Mammary epithelial cell (primary cell): Measurements from ENCODE around the gene BCAS3.

Source experiments
- EZH2 ChIP-seq: IDR thresholded peaks from 2 replicates; pipeline ENCODE4 v1.6.1; 2012; ENCODE audit warnings: low read length, inconsistent platforms, borderline replicate concordance
- TF ChIP-seq, protein P1 (sequence below), 2 donors: IDR thresholded peaks in 1 of 2; conservative IDR thresholded peaks in 1 of 2; 2 replicates each; pipeline ENCODE4 v1.5.1; 2011 to 2012; ENCODE audit warnings: inconsistent platforms in 2 of 2, low read length in 2 of 2, mild to moderate bottlenecking in 2 of 2, control low read depth in 1 of 2, low read depth in 1 of 2; ENCODE audit not compliant: insufficient read depth in 1 of 2; ENCODE audit errors: extremely low read depth in 1 of 2

DNA sequence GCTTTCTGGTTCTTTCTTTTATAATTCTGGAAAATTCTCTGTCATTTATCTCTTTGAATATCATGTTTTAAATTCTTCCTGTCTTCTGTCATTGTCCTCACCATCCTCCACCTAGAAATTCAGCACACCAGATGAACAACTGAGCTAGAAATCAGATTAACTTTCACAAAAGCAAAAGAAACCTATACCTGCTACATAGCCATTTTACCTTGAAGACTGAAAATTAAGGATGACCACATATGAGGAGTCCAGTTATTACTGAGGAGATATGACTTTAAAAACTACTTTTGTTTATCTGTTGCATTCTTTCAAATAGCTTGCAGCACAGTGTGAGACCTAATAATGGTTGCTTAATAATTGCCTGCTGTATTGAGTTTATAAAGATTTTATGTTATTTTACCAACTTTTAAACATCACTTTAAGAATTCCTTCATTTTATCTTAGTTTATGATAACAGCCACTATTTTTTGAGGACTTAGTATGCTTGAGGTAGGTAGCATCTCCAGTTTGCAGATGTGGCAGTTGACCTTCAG lies 104.3 kb downstream of the BCAS3 start:
- TF ChIP-seq, protein P1, sequence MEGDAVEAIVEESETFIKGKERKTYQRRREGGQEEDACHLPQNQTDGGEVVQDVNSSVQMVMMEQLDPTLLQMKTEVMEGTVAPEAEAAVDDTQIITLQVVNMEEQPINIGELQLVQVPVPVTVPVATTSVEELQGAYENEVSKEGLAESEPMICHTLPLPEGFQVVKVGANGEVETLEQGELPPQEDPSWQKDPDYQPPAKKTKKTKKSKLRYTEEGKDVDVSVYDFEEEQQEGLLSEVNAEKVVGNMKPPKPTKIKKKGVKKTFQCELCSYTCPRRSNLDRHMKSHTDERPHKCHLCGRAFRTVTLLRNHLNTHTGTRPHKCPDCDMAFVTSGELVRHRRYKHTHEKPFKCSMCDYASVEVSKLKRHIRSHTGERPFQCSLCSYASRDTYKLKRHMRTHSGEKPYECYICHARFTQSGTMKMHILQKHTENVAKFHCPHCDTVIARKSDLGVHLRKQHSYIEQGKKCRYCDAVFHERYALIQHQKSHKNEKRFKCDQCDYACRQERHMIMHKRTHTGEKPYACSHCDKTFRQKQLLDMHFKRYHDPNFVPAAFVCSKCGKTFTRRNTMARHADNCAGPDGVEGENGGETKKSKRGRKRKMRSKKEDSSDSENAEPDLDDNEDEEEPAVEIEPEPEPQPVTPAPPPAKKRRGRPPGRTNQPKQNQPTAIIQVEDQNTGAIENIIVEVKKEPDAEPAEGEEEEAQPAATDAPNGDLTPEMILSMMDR (conservative IDR thresholded peaks at IDR 0.05 in 1 of 2, IDR thresholded peaks at IDR 0.05 in 1 of 2; ENCODE audit: extremely low read depth in 1 of 2, insufficient read depth in 1 of 2, low read depth in 1 of 2, low read length in 2 of 2), result no peak
- no peak for TF ChIP-seq EZH2
